GM15510 (cell line): ENCODE measurements around the gene WDR88.

ENCODE experiments used
- POLR2A ChIP-seq: IDR thresholded peaks from 3 replicates; pipeline ENCODE4 v1.6.1; 2011; ENCODE audit warnings: borderline replicate concordance; ENCODE audit not compliant: insufficient read length; ENCODE audit errors: extremely low read depth

The WDR88 gene

DNA sequence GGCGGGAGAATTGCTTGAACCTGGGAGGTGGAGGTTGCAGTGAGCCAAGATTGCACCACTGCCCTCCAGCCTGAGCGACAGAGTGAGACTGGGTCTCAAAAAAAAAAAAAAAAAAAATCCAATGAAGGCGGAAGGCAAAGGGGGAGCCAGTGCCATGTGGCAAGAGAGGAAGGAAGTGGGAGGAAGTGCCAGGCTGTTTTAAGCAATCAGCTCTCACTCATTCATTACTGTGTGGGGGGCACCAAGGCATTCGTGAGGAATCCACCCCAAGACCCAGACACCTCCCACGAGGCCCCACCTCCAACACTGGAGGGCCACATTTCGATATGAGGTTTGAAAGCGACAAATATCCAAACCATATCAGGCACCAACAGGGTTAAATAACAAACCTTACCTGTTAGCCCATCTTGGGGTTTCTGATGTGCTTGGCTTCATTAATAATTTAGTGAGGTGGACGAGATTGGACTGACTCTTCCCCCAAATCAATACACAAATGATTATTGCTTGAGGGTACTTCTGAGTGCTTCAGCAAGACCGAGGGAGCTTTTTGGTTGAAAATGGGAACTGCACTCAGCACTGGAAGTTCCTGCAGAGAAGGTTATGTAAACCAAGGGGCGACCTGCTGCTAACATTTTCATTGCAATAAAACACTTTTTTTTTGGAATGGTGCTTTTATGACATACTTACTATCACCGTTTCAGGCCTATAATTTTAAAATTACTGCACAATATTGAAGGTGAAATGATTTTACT, 54.7 kb downstream of the WDR88 start:
- TF ChIP-seq POLR2A: no peak

DNA sequence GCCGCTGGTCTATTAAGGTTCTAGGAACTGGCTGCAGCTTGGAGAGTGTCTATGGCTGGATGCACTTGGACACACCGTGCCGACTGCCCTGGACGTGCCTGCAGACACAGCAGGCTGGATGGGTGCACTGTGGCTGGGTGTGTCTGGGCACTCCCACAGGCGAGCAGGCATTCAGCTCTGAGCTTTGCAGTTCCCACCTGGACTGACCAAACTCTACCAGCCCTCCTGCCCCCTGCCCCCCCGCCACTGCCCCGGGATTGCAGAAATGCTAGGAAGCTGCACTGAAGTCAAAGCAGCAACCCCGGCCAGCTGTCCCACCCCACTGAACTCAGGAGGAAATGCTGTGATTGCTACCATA, 55.2 kb downstream of the WDR88 start:
- no peak for TF ChIP-seq POLR2A

DNA sequence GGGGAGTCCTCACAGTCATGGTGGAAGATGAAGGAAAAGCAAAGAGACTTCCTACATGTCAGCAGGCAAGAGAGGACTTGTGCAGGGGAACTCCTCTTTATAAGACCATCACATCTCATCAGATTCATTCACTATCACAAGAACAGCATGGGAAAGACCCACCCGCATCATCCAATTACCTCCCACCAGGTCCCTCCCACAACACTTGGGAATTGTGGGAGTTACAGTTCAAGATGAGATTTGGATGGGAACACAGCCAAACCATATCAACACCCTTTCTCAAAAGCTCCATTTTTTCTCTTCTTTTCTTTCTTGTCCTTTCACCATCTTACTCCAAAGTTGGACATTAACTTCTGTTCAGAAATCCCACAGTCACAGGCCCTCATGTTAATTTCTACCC, 57.5 kb downstream of the WDR88 start:
- no peak for TF ChIP-seq POLR2A

DNA sequence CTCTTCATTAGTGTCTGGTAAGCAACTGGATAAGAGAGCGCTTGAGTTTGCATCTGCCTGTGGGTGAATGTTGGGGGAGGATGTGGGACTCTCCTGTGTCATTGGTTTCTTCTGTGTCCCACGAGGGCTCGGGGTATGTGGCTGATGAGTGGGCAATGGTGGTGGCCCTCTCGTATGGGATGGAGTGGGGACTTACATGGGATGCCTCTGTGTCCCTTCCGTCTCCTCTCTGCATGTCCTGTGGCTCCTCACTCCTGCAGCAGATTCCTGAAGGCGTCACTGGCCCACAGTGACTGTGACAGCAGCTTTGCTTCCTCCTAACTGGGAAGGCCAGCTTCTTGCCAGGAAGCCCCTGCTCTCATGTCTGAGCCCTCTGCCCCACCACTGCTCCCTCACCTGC, 59.6 kb downstream of the WDR88 start:
- no peak for TF ChIP-seq POLR2A

DNA sequence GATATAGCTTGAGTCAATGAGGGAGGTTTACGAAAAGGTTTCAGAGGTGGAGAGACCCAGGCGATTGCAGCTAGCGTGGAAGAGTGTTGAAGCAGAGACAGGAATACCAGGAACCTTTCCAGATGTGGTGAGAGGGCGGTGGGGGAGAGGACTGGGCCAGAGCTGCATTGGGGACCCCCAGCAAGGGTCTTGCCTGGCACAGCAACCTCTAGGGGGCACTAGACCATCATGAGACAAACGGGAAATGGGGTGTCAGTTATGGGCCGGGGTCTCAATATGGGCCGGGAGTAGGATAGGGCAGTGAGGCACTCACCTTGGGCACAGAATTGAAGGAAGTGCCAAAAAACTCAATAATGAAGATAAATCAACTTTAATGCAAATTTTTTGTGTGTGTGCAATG, 60.1 kb downstream of the WDR88 start:
- TF ChIP-seq POLR2A: no peak

DNA sequence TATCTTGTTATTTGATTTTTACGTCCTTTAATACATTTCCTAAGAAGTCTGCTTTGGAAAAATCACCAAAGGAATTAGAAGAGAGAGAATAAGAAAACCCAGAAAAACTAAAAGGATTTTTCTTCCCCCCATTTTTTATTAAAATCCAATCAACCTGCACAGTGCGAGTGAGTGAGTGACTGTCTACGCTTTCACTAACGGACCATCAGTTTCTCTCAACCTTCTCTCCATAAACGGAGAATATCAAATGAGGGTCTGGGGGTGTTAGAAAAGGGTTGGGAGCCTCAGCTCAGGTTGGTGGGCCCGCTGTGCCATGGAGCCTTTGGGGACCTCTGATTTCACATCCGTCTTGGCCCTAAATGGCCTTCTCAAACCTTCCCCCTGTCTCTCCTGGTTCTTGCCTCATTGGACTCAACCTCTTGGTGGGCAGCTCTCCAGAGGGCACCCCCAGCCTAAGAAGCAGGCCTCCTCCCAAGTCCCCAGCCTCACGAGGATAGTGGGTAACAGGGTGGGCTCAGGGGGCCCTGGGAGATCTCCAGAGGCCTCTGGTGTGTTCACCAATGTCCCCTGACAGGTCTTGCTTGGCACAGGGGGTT, 61.5 kb downstream of the WDR88 start:
- TF ChIP-seq POLR2A: no peak

DNA sequence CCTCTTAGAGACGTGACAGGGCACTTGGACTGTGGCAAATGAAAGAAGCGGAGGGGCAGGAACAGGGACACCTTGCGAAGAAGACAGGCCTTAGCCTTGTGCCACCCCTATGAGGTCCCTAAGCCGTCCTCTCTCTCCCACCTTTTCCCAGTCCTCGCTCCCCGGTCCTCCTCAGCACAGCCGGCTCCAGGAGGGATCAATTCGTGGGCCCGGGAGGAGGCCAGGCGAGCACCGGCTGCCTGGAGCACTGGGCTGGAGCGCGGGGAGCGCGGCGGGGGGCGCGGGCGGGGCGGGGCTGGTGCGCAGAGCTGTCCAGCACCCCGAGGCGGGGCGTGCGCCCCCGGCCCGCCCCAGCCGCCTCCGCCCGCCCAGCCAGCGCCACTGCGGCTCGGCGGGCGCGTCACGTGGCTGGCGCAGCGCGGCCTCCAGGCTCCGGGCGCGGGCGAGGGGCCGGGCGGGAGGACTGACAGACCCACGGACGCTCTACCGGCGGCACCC, 62.0 kb downstream of the WDR88 start, which contains the start of gene LRP3:
Gene LRP3 (plus strand): TSS at position 466 of the 498 bp plus-strand sequence. CDS start 456 bp downstream, outside the sequence.
- no peak for TF ChIP-seq POLR2A

DNA sequence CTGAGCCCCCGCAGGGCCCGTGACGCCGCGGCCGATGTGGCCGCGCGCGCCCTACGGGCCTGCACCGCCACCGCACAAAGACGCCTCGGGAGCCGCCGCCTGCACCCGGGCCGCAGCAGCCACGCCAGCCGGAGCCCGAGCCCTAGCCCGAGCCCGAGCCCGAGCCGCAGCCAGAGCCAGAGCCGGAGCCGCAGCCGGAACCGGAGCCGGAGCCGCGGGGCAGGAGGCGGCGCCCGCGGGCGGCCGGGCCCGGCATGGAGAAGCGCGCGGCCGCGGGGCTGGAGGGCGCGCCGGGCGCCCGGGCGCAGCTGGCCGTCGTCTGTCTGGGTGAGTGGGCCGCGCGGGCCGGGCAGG, 62.6 kb downstream of the WDR88 start:
- TF ChIP-seq POLR2A: no peak

DNA sequence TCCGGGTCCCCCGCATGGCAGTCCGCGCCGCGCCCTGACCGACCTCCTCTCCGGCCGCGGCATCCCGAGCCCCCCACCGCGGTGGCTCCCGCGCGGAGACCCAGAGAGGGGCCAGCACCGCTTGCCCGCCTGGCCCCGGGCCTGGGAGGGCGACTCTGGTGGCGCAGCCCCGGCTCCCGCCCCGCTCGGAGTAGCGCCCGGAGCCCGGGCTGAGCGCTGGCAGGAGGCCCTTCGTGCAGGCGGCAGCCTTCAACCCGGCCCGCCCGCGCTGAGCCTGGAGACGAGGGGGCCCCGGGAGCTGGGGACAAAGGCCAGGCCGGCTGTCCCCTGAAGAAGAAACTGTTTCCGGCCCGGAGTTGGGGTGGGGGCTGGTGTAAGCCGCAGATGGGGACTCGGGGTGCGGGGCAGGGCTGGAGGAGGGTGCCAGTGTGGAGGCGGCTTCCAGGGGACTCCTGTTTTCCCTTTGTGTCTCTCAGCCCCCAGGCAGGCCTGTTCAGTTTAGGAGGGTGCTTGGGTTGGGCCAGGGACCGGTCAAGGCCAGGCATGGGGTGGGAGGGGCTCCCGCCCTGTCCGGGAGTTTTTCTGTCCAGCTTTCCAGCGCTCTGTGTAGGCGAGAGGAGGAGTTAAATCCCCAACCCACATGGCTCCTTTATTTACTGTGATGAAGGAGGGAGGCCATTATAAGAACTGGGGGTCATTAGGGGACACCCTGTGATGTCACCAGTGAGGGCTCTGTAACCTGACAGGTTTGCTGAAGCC, 63.2 kb downstream of the WDR88 start:
- TF ChIP-seq POLR2A: no peak

DNA sequence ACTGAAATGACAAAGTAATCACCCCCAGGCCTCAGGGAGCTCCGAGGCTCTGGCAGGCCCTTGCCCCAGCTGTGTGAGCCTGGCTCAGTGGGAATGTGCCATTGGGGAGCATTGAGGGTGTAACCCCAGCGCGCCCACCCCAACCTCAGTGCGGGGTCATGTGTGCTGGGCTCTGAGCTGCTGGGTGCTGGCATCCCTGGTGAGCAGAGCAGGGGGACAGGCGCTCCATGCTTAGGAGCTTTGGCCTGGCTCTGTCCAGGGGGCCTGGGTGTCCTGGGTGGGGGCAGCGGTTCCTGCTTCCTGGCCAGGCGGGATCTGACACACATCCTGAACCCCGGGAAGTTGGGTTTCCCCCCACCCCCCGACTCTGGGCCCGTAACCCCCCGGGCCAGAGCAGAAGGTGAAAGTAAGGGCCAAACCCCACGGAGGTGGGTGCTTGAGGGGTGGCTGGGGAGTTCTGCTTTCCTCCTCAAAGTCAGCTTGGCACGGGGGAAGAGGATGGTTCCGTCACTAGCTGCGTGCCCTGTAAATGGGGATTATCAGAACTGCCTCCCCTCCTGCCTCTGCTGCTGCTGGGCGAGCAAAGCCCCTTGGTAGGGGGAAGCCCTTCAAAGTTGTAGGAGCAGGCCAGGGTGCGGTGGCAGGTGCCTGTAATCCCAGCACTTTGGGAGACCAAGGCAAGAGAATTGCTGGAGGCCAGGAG, 63.9 kb downstream of the WDR88 start:
- TF ChIP-seq POLR2A: no peak

DNA sequence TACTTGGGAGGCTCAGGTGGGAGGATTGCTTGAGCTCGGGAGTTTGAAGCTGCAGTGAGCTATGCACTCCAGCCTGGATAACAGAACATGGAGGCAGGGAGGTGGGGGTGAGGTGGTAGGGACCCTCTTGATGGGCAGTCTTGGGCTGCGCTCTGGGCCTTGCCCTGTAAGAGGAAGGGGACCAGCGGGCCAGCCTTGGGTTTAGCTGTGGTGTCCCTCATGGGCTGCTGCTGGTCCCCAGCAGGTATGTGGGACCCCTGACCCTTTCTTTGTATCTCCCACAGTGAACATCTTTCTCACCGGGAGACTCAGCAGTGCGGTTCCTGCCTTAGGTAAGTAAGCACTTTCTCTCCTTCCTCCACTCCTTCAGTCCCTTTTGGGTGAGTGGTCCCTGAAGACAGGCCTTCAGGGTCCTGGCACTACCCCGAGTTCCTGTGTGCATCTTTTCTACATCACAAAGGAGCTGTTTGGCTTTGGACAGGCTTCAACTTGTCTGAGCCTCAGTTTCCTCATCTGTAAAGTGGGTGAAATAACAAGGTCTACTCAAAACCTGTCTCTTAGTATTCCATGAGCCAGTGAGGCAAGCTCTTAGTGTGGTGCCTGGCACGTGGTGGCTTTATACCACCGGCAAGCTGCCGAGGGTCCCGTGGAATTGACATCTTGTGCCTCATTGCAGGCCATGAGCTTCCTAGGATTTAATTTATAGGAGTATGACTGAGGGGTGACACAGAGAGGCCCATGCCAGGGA, 64.7 kb downstream of the WDR88 start:
- TF ChIP-seq POLR2A: no peak

DNA sequence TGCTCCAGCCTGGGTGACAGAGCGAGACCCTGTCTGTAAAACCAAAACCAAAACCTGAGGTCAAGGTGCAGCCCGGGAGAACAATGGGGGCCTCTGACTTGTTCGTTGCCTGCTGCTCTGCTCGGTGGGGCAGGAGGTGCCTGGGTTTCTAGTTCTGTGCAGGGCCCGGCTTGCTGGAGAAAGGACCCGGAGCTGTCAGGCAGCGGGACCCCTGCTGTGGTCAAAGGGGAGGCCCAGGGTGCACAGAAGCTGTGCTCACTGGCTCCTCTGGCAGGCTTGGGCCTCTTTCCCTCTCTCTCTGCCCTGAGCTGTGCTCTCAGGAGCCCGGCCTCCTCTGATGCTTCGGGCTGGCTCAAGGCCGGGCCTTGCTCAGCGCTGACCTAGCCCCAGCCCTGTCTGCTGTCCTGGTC, 65.7 kb downstream of the WDR88 start:
- TF ChIP-seq POLR2A: no peak

DNA sequence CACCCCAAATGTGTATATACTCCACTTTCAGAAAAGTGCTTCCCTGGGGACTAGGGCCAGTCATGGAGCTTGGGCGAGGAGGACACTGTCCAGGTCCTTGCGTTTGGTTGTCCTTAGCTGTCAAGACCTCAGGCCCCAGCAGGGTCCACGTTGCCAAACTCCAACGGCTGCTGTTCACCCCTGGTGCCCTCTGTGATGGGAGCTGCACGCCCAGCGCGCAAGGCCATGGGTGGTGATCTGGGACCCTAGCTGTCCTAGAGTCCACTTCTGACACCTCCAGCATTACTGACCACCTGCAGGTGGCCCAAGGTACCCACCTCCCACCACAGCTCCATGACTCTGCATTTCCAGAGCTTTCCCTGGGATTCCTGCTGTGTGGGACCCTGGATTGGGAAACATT, 66.3 kb downstream of the WDR88 start:
- TF ChIP-seq POLR2A: no peak
